ENCODE measurements around the gene MPDZ. TPM values are rescaled to one million over a fixed set of nuclear protein-coding genes. Genes with fewer than 3 reads are reported as not detected.
A peak's percentile ranks its signal among the peaks of the same experiment; 100 is the strongest.

Gene MPDZ
- 28.8 TPM for total RNA-seq

GRCh38 chr9:13279284-13280141 lies at the start of gene MPDZ:
MPDZ (minus strand) TSS chr9:13279692; CDS start chr9:13250315, 29,377 bp downstream.
- DNase-seq (ENCODE audit: low spot score) = peak; percentile 25

- no peak for DNase-seq (ENCODE audit: low spot score)
Measured at GRCh38 chr9:13324988-13325387, 45.5 kb upstream of the MPDZ start.

- DNase-seq (ENCODE audit: low spot score) = peak; percentile 13
Measured at GRCh38 chr9:13322828-13323550, 43.5 kb upstream of the MPDZ start.

- DNase-seq (ENCODE audit: low spot score) = no peak
Measured at GRCh38 chr9:13318027-13318426, 38.5 kb upstream of the MPDZ start.

- no peak for DNase-seq (ENCODE audit: low spot score)
Measured at GRCh38 chr9:13296972-13297371, 17.5 kb upstream of the MPDZ start.

- DNase-seq (ENCODE audit: low spot score) = no peak
Measured at GRCh38 chr9:13295556-13295955, 16.1 kb upstream of the MPDZ start.

- DNase-seq (ENCODE audit: low spot score) = no peak
Measured at GRCh38 chr9:13292782-13293181, 13.3 kb upstream of the MPDZ start.

GRCh38 chr9:13292158-13292557 lies 12.7 kb upstream of the MPDZ start:
- no peak for DNase-seq (ENCODE audit: low spot score)

- DNase-seq (ENCODE audit: low spot score) = no peak
Measured at GRCh38 chr9:13291718-13292117, 12.2 kb upstream of the MPDZ start.

- DNase-seq (ENCODE audit: low spot score) = no peak
Measured at GRCh38 chr9:13284011-13284410, 4.5 kb upstream of the MPDZ start.

GRCh38 chr9:13282998-13283397 lies 3.5 kb upstream of the MPDZ start:
- no peak for DNase-seq (ENCODE audit: low spot score)

GRCh38 chr9:13281356-13282016 lies 2.0 kb upstream of the MPDZ start:
- DNase-seq (ENCODE audit: low spot score) = no peak

GRCh38 chr9:13278368-13279246 lies 885 bp downstream of the MPDZ start:
- DNase-seq (ENCODE audit: low spot score) = peak; percentile 19

- no peak for DNase-seq (ENCODE audit: low spot score)
Measured at GRCh38 chr9:13278023-13278367, 1.5 kb downstream of the MPDZ start.

- DNase-seq (ENCODE audit: low spot score) = no peak
Measured at GRCh38 chr9:13274886-13275641, 4.4 kb downstream of the MPDZ start.

GRCh38 chr9:13270734-13271133 lies 8.8 kb downstream of the MPDZ start:
- DNase-seq (ENCODE audit: low spot score) = no peak

GRCh38 chr9:13269589-13270452 lies 9.7 kb downstream of the MPDZ start:
- no peak for DNase-seq (ENCODE audit: low spot score)

- no peak for DNase-seq (ENCODE audit: low spot score)
Measured at GRCh38 chr9:13268469-13268868, 11.0 kb downstream of the MPDZ start.

GRCh38 chr9:13267743-13268142 lies 11.7 kb downstream of the MPDZ start:
- DNase-seq (ENCODE audit: low spot score) = no peak

GRCh38 chr9:13266167-13266566 lies 13.3 kb downstream of the MPDZ start:
- no peak for DNase-seq (ENCODE audit: low spot score)
